ENCODE measurements around the gene ABCD3.
"Not testable (repeated sequence)": the region's sequence is repeated elsewhere in the genome, so short reads cannot be mapped to it uniquely, and the experiment has no call there.

ABCD3 gene

DNA sequence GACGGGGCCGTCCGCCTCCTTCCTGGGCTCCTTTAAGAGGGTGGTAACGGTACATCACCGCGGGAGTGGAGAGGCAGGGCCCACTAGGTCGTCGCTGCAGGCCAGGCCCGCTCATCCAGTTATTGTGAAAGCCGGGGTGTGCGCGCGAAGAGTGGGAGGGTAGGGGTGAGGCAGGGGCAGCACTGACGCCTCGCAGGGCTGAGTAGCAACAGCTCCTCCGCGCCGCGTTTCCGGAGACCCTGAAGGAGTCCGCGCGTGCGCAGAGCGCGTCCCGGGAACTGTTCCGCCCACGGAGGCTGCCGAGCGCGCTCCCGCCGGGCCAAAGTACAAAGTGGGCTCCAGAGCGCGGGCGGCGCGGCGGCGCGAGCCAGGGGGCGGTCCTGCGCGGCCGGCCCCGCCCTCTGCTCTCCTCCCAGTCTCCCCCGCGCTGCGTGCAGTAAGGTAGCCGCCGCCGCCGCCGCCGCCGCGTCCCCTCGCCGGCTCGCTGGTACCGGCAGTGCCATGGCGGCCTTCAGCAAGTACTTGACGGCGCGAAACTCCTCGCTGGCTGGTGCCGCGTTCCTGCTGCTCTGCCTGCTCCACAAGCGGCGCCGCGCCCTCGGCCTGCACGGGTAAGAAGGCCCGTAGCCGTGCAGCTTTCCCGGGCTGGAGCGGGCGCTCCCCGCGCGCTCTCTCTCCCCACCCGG, at the start of gene ABCD3:
Gene ABCD3 (plus strand): TSS at position 412 of the 686 bp plus-strand sequence. CDS start 90 bp downstream, at position 502.
- DNase-seq (ENCODE audit: extremely low read depth, insufficient read length): peak; percentile 99
- TF ChIP-seq, protein P1, sequence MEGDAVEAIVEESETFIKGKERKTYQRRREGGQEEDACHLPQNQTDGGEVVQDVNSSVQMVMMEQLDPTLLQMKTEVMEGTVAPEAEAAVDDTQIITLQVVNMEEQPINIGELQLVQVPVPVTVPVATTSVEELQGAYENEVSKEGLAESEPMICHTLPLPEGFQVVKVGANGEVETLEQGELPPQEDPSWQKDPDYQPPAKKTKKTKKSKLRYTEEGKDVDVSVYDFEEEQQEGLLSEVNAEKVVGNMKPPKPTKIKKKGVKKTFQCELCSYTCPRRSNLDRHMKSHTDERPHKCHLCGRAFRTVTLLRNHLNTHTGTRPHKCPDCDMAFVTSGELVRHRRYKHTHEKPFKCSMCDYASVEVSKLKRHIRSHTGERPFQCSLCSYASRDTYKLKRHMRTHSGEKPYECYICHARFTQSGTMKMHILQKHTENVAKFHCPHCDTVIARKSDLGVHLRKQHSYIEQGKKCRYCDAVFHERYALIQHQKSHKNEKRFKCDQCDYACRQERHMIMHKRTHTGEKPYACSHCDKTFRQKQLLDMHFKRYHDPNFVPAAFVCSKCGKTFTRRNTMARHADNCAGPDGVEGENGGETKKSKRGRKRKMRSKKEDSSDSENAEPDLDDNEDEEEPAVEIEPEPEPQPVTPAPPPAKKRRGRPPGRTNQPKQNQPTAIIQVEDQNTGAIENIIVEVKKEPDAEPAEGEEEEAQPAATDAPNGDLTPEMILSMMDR (IDR thresholded peaks at IDR 0.05; ENCODE audit: insufficient read depth, low read length, poor library complexity, severe bottlenecking): no peak

GRCh38 chr1:94372771-94373170, 45.4 kb upstream of the ABCD3 start:
- not testable (repeated sequence) for DNase-seq (ENCODE audit: extremely low read depth, insufficient read length); H3K36me3 ChIP-seq (ENCODE audit: control insufficient read depth, insufficient read depth, low read length)

More for the DNA sequence above, at the start of gene ABCD3:
- H3K36me3 ChIP-seq (ENCODE audit: control insufficient read depth, insufficient read depth, low read length): no peaks in the 10 kb centered on the region
- H3K4me3 ChIP-seq (replicated peaks; ENCODE audit: low read depth, low read length): peak within 1 kb of the TSS; percentile 77
- no peaks in the 10 kb centered on the region for H3K27me3 ChIP-seq (replicated peaks; ENCODE audit: control insufficient read depth, insufficient read depth, low read length)

DNA sequence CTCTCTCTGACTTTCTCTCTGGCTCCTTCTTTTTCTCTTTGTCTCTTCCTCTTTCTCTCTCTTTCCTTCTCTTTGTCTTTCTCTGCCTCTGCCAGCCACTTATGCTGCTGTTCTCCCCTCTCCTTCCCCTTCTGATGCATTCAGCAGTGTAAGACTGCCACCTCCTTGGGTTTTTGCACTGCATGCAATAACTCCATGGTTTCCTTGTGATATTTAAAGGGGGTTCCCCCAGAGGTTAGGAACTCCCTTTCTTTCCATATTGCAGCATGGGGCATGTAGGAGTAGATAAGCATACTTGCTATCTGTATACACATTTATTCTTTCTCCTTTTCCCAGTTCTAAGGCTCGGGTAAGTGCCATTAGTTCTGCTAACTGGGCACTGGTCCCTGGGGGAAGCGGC, 44.9 kb upstream of the ABCD3 start:
- not testable (repeated sequence) for DNase-seq (ENCODE audit: extremely low read depth, insufficient read length); H3K36me3 ChIP-seq (ENCODE audit: control insufficient read depth, insufficient read depth, low read length); H3K27me3 ChIP-seq (replicated peaks; ENCODE audit: control insufficient read depth, insufficient read depth, low read length); H3K4me3 ChIP-seq (replicated peaks; ENCODE audit: low read depth, low read length)

More at GRCh38 chr1:94372771-94373170, 45.4 kb upstream of the ABCD3 start:
- not testable (repeated sequence) for H3K4me3 ChIP-seq (replicated peaks; ENCODE audit: low read depth, low read length); H3K27me3 ChIP-seq (replicated peaks; ENCODE audit: control insufficient read depth, insufficient read depth, low read length)

DNA sequence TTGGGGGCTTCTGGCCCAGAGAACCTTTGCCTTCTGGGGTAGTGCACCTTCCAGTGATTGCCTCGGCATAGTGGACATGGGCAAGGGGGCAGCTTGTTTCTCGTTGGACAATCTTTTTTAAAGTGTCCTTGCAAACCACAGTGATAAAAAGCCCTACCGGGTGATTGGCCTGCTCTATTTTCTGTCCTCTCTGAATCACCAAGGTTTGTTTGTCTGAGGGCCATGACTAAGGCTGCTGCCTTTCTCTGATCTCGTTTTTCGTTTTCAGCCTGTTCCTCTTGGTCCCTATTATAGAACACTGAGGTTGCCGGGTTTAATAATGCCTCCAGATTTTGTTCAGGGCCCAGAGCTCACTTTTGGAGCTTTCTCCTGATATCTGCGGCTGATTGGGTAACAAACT, 42.5 kb upstream of the ABCD3 start:
- not testable (repeated sequence) for H3K27me3 ChIP-seq (replicated peaks; ENCODE audit: control insufficient read depth, insufficient read depth, low read length); H3K36me3 ChIP-seq (ENCODE audit: control insufficient read depth, insufficient read depth, low read length); DNase-seq (ENCODE audit: extremely low read depth, insufficient read length); H3K4me3 ChIP-seq (replicated peaks; ENCODE audit: low read depth, low read length)

DNA sequence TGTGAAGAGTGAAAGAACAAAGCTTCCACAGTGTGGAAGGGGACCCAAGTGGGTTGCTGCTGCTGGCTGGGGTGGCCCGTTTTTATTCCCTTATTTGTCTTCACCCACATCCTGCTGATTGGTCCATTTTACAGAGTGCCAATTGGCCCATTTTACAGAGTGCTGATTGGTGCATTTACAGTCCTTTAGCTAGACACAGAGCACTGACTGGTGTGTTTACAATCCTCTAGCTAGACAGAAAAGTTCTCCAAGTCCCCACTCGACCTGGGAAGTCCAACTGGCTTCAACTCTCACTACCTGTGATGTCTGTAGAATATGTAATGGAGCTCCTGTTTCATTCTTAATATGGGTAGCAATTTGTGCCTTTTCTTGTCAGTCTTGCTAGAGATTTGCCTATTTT, 39.7 kb upstream of the ABCD3 start:
- not testable (repeated sequence) for H3K27me3 ChIP-seq (replicated peaks; ENCODE audit: control insufficient read depth, insufficient read depth, low read length); DNase-seq (ENCODE audit: extremely low read depth, insufficient read length); H3K4me3 ChIP-seq (replicated peaks; ENCODE audit: low read depth, low read length); H3K36me3 ChIP-seq (ENCODE audit: control insufficient read depth, insufficient read depth, low read length)

DNA sequence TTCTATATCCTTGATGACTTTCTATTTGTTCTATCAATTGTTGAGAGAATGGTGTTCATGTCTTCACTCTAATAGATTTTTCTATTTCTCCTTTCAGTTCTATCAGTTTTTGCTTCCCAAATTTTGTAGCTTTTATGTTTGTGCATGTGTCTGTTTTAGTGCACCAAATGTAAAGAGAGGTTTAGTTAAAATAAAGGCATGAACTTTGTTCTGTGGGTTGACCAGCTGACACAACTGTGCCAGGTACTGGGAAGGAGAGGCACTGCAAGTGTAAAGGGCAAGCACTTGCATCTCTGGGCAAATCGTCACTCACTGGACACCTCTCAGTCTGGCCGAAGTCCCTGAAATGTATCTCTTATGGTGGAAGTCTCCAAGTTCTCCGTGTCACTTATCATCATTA, 38.6 kb upstream of the ABCD3 start:
- TF ChIP-seq, protein P1 (IDR thresholded peaks at IDR 0.05; ENCODE audit: insufficient read depth, low read length, poor library complexity, severe bottlenecking): no peak
- no peaks in the 10 kb centered on the region for H3K36me3 ChIP-seq (ENCODE audit: control insufficient read depth, insufficient read depth, low read length)

GRCh38 chr1:94382201-94382600, 36.0 kb upstream of the ABCD3 start:
- Histone ChIP-seq H3K36me3 (ENCODE audit: control insufficient read depth, insufficient read depth, low read length) (no peaks in the 10 kb centered on the region), H3K4me3 (replicated peaks; ENCODE audit: low read depth, low read length) (no peak overlapping the region), H3K27me3 (replicated peaks; ENCODE audit: control insufficient read depth, insufficient read depth, low read length) (no peaks in the 10 kb centered on the region)
- DNase-seq (ENCODE audit: extremely low read depth, insufficient read length): no peak
- TF ChIP-seq, protein P1 (IDR thresholded peaks at IDR 0.05; ENCODE audit: insufficient read depth, low read length, poor library complexity, severe bottlenecking): no peak

More for the DNA sequence above, 38.6 kb upstream of the ABCD3 start:
- no peak for DNase-seq (ENCODE audit: extremely low read depth, insufficient read length)
- Histone ChIP-seq H3K27me3 (replicated peaks; ENCODE audit: control insufficient read depth, insufficient read depth, low read length) (no peaks in the 10 kb centered on the region), H3K4me3 (replicated peaks; ENCODE audit: low read depth, low read length) (no peak overlapping the region)

DNA sequence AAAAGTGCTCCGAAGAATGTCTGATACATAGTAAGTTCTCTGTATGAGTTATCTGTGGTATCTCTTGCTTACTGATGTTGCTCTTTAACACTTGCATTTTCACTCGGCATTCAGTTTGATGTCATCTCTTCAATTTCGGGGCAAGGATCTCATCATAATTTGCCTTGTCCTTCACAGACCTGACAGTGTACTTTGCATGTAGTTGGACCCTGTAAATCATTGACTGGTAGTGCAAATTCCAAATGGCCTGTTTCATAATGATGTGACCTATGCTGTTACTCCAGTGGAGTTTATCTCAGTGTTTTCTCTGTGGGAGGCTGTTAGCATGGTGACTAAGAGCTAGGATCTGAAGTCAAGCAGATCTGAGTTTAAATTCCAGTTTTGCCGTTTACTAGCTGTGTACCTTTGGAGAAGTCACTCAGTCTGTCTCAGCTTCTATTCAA, 34.2 kb upstream of the ABCD3 start:
- TF ChIP-seq, protein P1 (IDR thresholded peaks at IDR 0.05; ENCODE audit: insufficient read depth, low read length, poor library complexity, severe bottlenecking): no peak

More for the DNA sequence above, 34.2 kb upstream of the ABCD3 start:
- Histone ChIP-seq H3K4me3 (replicated peaks; ENCODE audit: low read depth, low read length) (no peak overlapping the region), H3K36me3 (ENCODE audit: control insufficient read depth, insufficient read depth, low read length) (no peaks in the 10 kb centered on the region), H3K27me3 (replicated peaks; ENCODE audit: control insufficient read depth, insufficient read depth, low read length) (no peaks in the 10 kb centered on the region)
- DNase-seq (ENCODE audit: extremely low read depth, insufficient read length): peak; percentile 6
